Activated naive CD8-positive, alpha-beta T cell treated with anti-CD3 and anti-CD28 coated beads, Interleukin-2, amount 10 ng/mL, durations not matched to agents 7 days and 5 days (primary cell): ENCODE measurements around the gene FGF2. TPM values are rescaled to one million over a fixed set of nuclear protein-coding genes. Genes with fewer than 3 reads are reported as not detected.
"Not testable (repeated sequence)": the region's sequence is repeated elsewhere in the genome, so short reads cannot be mapped to it uniquely, and the experiment has no call there.

ENCODE experiments used
- ATAC-seq: fragments of 150-1000 bp; cut with Tn5 transposase; one replicate; pipeline ENCODE4 v1.10.0; 2021; ENCODE audit warnings: low read depth, moderate library complexity
- POLR2A ChIA-PET: fragments of 350-600 bp; sonication (Branson Sonifier 250); formaldehyde crosslinking; loops from one replicate; lab custom pipeline; 2021; ENCODE audit warnings: antibody characterized with exemption; lab: Charles Lee
- DNase-seq: peaks from one replicate; pipeline ENCODE4 v3.0.0; 2021
- H3K27ac Mint-ChIP-seq: one replicate; pipeline ENCODE4 v1.8.0; 2022; ENCODE audit warnings: mild to moderate bottlenecking, mixed read lengths
- H3K27me3 Mint-ChIP-seq: one replicate; pipeline ENCODE4 v1.8.0; 2022; ENCODE audit warnings: mild to moderate bottlenecking, moderate library complexity, mixed read lengths
- H3K36me3 Mint-ChIP-seq: one replicate; pipeline ENCODE4 v1.8.0; 2021; ENCODE audit warnings: mild to moderate bottlenecking, mixed read lengths
- H3K4me1 Mint-ChIP-seq: one replicate; pipeline ENCODE4 v1.8.0; 2021; ENCODE audit warnings: mixed read lengths
- H3K4me3 Mint-ChIP-seq: one replicate; pipeline ENCODE4 v1.8.0; 2022; ENCODE audit warnings: mild to moderate bottlenecking, moderate library complexity, mixed read lengths
- H3K9me3 Mint-ChIP-seq: one replicate; pipeline ENCODE4 v1.8.0; 2021; ENCODE audit warnings: mixed read lengths
- total RNA-seq, 2 experiments: library from RNA; stranded (reverse); gene quantifications; one replicate each; pipeline ENCODE4 v1.2.3, GENCODE V29; 2021

The FGF2 gene
- total RNA-seq, 2 experiments from 2014 or later, result not detected

GRCh38 chr4:122797405-122798094 is 29.1 kb upstream of the FGF2 start:
- POLR2A ChIA-PET, result no interaction called here
- Mint-ChIP-seq H3K9me3 (no peaks in the 10 kb centered on the region), H3K27me3 (peaks cover 8% of the 10 kb centered on the region), H3K27ac (no peak overlapping the region), H3K36me3 (no peaks in the 10 kb centered on the region), H3K4me1 (no peaks in the 10 kb centered on the region), H3K4me3 (no peak overlapping the region)
- ATAC-seq, result no peak
- no peak for DNase-seq

- Mint-ChIP-seq H3K4me1 (no peaks in the 10 kb centered on the region), H3K36me3 (no peaks in the 10 kb centered on the region), H3K4me3 (no peak overlapping the region), H3K27me3 (peaks cover 7% of the 10 kb centered on the region), H3K9me3 (no peaks in the 10 kb centered on the region), H3K27ac (no peak overlapping the region)
- DNase-seq (no peak), ATAC-seq (no peak)
- POLR2A ChIA-PET, result no interaction called here
Measured at GRCh38 chr4:122798101-122798500, 28.5 kb upstream of the FGF2 start.

GRCh38 chr4:122798917-122799316 is 27.7 kb upstream of the FGF2 start:
- POLR2A ChIA-PET, result no interaction called here
- peaks cover 7% of the 10 kb centered on the region for H3K27me3 Mint-ChIP-seq

GRCh38 chr4:122803788-122804208 is 22.8 kb upstream of the FGF2 start:
- no peak for DNase-seq
- H3K27me3 Mint-ChIP-seq, result peaks cover 9% of the 10 kb centered on the region
- no peak for ATAC-seq
- H3K27ac Mint-ChIP-seq, result no peak overlapping the region
- H3K36me3 Mint-ChIP-seq, result no peaks in the 10 kb centered on the region
- peaks cover 2% of the 10 kb centered on the region for H3K9me3 Mint-ChIP-seq
- H3K4me3 Mint-ChIP-seq, result no peak overlapping the region
- no peaks in the 10 kb centered on the region for H3K4me1 Mint-ChIP-seq
- POLR2A ChIA-PET, result no interaction called here

More at GRCh38 chr4:122798917-122799316, 27.7 kb upstream of the FGF2 start:
- H3K9me3 Mint-ChIP-seq, result no peaks in the 10 kb centered on the region
- no peaks in the 10 kb centered on the region for H3K36me3 Mint-ChIP-seq
- no peaks in the 10 kb centered on the region for H3K4me1 Mint-ChIP-seq
- H3K27ac Mint-ChIP-seq, result no peak overlapping the region
- DNase-seq (no peak), ATAC-seq (no peak)
- H3K4me3 Mint-ChIP-seq, result no peak overlapping the region

- H3K4me1 Mint-ChIP-seq, result no peaks in the 10 kb centered on the region
- peaks cover 2% of the 10 kb centered on the region for H3K9me3 Mint-ChIP-seq
- H3K27me3 Mint-ChIP-seq, result peaks cover 12% of the 10 kb centered on the region
- H3K27ac Mint-ChIP-seq, result no peak overlapping the region
- H3K4me3 Mint-ChIP-seq, result no peak overlapping the region
- ATAC-seq (no peak), DNase-seq (no peak)
- no peaks in the 10 kb centered on the region for H3K36me3 Mint-ChIP-seq
- POLR2A ChIA-PET, result no interaction called here
Measured at GRCh38 chr4:122806981-122807679, 19.5 kb upstream of the FGF2 start.

- H3K9me3 Mint-ChIP-seq, result peaks cover 2% of the 10 kb centered on the region
- H3K4me1 Mint-ChIP-seq, result no peaks in the 10 kb centered on the region
- no peak overlapping the region for H3K4me3 Mint-ChIP-seq
- ATAC-seq, result no peak
- H3K27ac Mint-ChIP-seq, result no peak overlapping the region
- POLR2A ChIA-PET, result no interaction called here
- H3K36me3 Mint-ChIP-seq, result no peaks in the 10 kb centered on the region
- peaks cover 12% of the 10 kb centered on the region for H3K27me3 Mint-ChIP-seq
- no peak for DNase-seq
Measured at GRCh38 chr4:122810669-122811068, 16.0 kb upstream of the FGF2 start.

GRCh38 chr4:122811781-122812180 is 14.8 kb upstream of the FGF2 start:
- DNase-seq, ATAC-seq, H3K4me3 Mint-ChIP-seq, H3K27ac Mint-ChIP-seq, H3K36me3 Mint-ChIP-seq, H3K9me3 Mint-ChIP-seq, POLR2A ChIA-PET, H3K4me1 Mint-ChIP-seq: not testable (repeated sequence)
- peaks cover 11% of the 10 kb centered on the region for H3K27me3 Mint-ChIP-seq

- POLR2A ChIA-PET, H3K9me3 Mint-ChIP-seq, H3K36me3 Mint-ChIP-seq, H3K27ac Mint-ChIP-seq, ATAC-seq, DNase-seq, H3K4me3 Mint-ChIP-seq, H3K4me1 Mint-ChIP-seq: not testable (repeated sequence)
- H3K27me3 Mint-ChIP-seq, result peaks cover 11% of the 10 kb centered on the region
Measured at GRCh38 chr4:122812823-122813222, 13.8 kb upstream of the FGF2 start.

- POLR2A ChIA-PET, result no interaction called here
- no peaks in the 10 kb centered on the region for H3K36me3 Mint-ChIP-seq
- no peaks in the 10 kb centered on the region for H3K9me3 Mint-ChIP-seq
- no peak overlapping the region for H3K4me3 Mint-ChIP-seq
- no peak overlapping the region for H3K27ac Mint-ChIP-seq
- H3K27me3 Mint-ChIP-seq, result peaks cover 12% of the 10 kb centered on the region
- DNase-seq (no peak), ATAC-seq (no peak)
- H3K4me1 Mint-ChIP-seq, result no peaks in the 10 kb centered on the region
Measured at GRCh38 chr4:122814426-122814825, 12.2 kb upstream of the FGF2 start.

- DNase-seq, result no peak
- peaks cover 14% of the 10 kb centered on the region for H3K27me3 Mint-ChIP-seq
- H3K9me3 Mint-ChIP-seq, result no peaks in the 10 kb centered on the region
- POLR2A ChIA-PET, result no interaction called here
- ATAC-seq, result no peak
- H3K36me3 Mint-ChIP-seq, result no peaks in the 10 kb centered on the region
- no peaks in the 10 kb centered on the region for H3K4me1 Mint-ChIP-seq
- no peak overlapping the region for H3K4me3 Mint-ChIP-seq
- no peak overlapping the region for H3K27ac Mint-ChIP-seq
Measured at GRCh38 chr4:122815248-122815647, 11.4 kb upstream of the FGF2 start.

- ATAC-seq (no peak), DNase-seq (no peak)
- Mint-ChIP-seq H3K9me3 (no peaks in the 10 kb centered on the region), H3K36me3 (no peaks in the 10 kb centered on the region), H3K4me3 (no peak overlapping the region), H3K27ac (no peak overlapping the region), H3K4me1 (no peaks in the 10 kb centered on the region), H3K27me3 (peaks cover 25% of the 10 kb centered on the region)
- POLR2A ChIA-PET, result no interaction called here
Measured at GRCh38 chr4:122816476-122816875, 10.2 kb upstream of the FGF2 start.

GRCh38 chr4:122819708-122820449 is 6.8 kb upstream of the FGF2 start:
- no peak overlapping the region for H3K4me3 Mint-ChIP-seq
- no peak overlapping the region for H3K27ac Mint-ChIP-seq
- H3K36me3 Mint-ChIP-seq, result no peaks in the 10 kb centered on the region
- H3K9me3 Mint-ChIP-seq, result no peaks in the 10 kb centered on the region
- POLR2A ChIA-PET, result no interaction called here
- peaks cover 1% of the 10 kb centered on the region for H3K4me1 Mint-ChIP-seq
- DNase-seq (no peak), ATAC-seq (no peak)
- peaks cover 47% of the 10 kb centered on the region for H3K27me3 Mint-ChIP-seq

GRCh38 chr4:122821092-122821491 is 5.5 kb upstream of the FGF2 start:
- H3K27me3 Mint-ChIP-seq, result peaks cover 58% of the 10 kb centered on the region

More at GRCh38 chr4:122821092-122821491, 5.5 kb upstream of the FGF2 start:
- peaks cover 1% of the 10 kb centered on the region for H3K4me1 Mint-ChIP-seq
- no peak overlapping the region for H3K4me3 Mint-ChIP-seq
- H3K9me3 Mint-ChIP-seq, result no peaks in the 10 kb centered on the region
- H3K36me3 Mint-ChIP-seq, result no peaks in the 10 kb centered on the region
- no peak overlapping the region for H3K27ac Mint-ChIP-seq
- DNase-seq, result no peak
- no peak for ATAC-seq
- POLR2A ChIA-PET, result interaction anchor here (0.5 kb wide), 1 partner anchor 18 kb away, joined by 6 read pairs; no protein-coding TSS in a partner anchor
